Liver (tissue), 9 donors: ENCODE results near the gene CRISPLD2. TPM values are rescaled to one million over a fixed set of nuclear protein-coding genes. Genes with fewer than 3 reads are reported as not detected.

Experiments
- DNase-seq: peaks from one replicate; pipeline ENCODE4 v3.0.0-alpha.2; 2017; ENCODE audit warnings: low spot score
- H3K27ac ChIP-seq, 2 donors: one replicate each; pipeline ENCODE4 v1.7.0; 2013; ENCODE audit warnings: inconsistent platforms in 2 of 2, low read length in 2 of 2, control low read depth in 1 of 2, low read depth in 1 of 2, mild to moderate bottlenecking in 1 of 2
- H3K27me3 ChIP-seq, 4 donors: one replicate each; pipeline versions ENCODE4 v1.6.1 to v1.7.0; 2013; ENCODE audit warnings: low read length in 3 of 4, inconsistent platforms in 1 of 4, mild to moderate bottlenecking in 1 of 4, moderate library complexity in 1 of 4; ENCODE audit not compliant: control insufficient read depth in 4 of 4, insufficient read depth in 4 of 4
- H3K36me3 ChIP-seq, 4 donors: one replicate each; pipeline versions ENCODE4 v1.6.1 to v1.7.0; 2013; ENCODE audit warnings: low read length in 3 of 4, mild to moderate bottlenecking in 3 of 4, low read depth in 1 of 4, moderate library complexity in 1 of 4; ENCODE audit not compliant: control insufficient read depth in 4 of 4, insufficient read depth in 3 of 4
- H3K4me1 ChIP-seq, 4 donors: one replicate each; pipeline versions ENCODE4 v1.6.1 to v1.7.0; 2013; ENCODE audit warnings: low read length in 3 of 4, mild to moderate bottlenecking in 3 of 4, moderate library complexity in 1 of 4; ENCODE audit not compliant: control insufficient read depth in 4 of 4, insufficient read depth in 4 of 4
- H3K4me3 ChIP-seq, 3 donors: one replicate each; pipeline versions ENCODE4 v1.6.1 to v1.7.0; 2013; ENCODE audit warnings: low read length in 3 of 3, control low read depth in 1 of 3, low read depth in 1 of 3, mild to moderate bottlenecking in 1 of 3
- H3K9ac ChIP-seq, 2 donors: one replicate each; pipeline ENCODE4 v1.7.0; 2013; ENCODE audit warnings: low read length in 2 of 2, mild to moderate bottlenecking in 2 of 2, moderate library complexity in 2 of 2, control low read depth in 1 of 2, low read depth in 1 of 2
- H3K9me3 ChIP-seq, 4 donors: one replicate each; pipeline versions ENCODE4 v1.6.1 to v1.7.0; 2013; ENCODE audit warnings: low read length in 3 of 4; ENCODE audit not compliant: control insufficient read depth in 4 of 4
- ATF3 ChIP-seq: IDR thresholded peaks from 2 replicates; pipeline ENCODE4 v1.6.1; 2016; ENCODE audit warnings: antibody characterized with exemption
- CTCF ChIP-seq: fragments of 150-350 bp; IDR thresholded peaks from 2 replicates; pipeline ENCODE4 v1.5.1; 2017; ENCODE audit warnings: improper control_type of control experiment, low read depth, low read length; ENCODE audit not compliant: missing input control
- EGR1 ChIP-seq, 2 donors: IDR thresholded peaks; 2 replicates each; pipeline ENCODE4 v1.6.1; 2016 to 2018; ENCODE audit warnings: antibody characterized with exemption in 2 of 2, low read depth in 2 of 2
- FOXA1 ChIP-seq: IDR thresholded peaks from 2 replicates; pipeline ENCODE4 v1.6.1; 2016; ENCODE audit warnings: antibody characterized with exemption
- FOXA2 ChIP-seq: IDR thresholded peaks from 2 replicates; pipeline ENCODE4 v1.6.1; 2016; ENCODE audit warnings: antibody characterized with exemption
- GABPA ChIP-seq, 2 donors: IDR thresholded peaks in 1 of 2; conservative IDR thresholded peaks in 1 of 2; 2 replicates each; pipeline ENCODE4 v1.6.1; 2016; ENCODE audit warnings: antibody characterized with exemption in 2 of 2, mild to moderate bottlenecking in 1 of 2, moderate library complexity in 1 of 2
- HNF4A ChIP-seq, 2 donors: conservative IDR thresholded peaks; 2 replicates each; pipeline ENCODE4 v1.6.1; 2016; ENCODE audit warnings: antibody characterized with exemption in 2 of 2, mild to moderate bottlenecking in 2 of 2
- HNF4G ChIP-seq: IDR thresholded peaks from 2 replicates; pipeline ENCODE4 v1.6.1; 2016; ENCODE audit warnings: antibody characterized with exemption
- JUND ChIP-seq, 2 donors: IDR thresholded peaks; 2 replicates each; pipeline ENCODE4 v1.6.1; 2016; ENCODE audit warnings: antibody characterized with exemption in 2 of 2
- MAX ChIP-seq: IDR thresholded peaks from 2 replicates; pipeline ENCODE4 v1.6.1; 2016; ENCODE audit warnings: antibody characterized with exemption
- NR2F2 ChIP-seq: IDR thresholded peaks from 2 replicates; pipeline ENCODE4 v1.6.1; 2016; ENCODE audit warnings: antibody characterized with exemption
- RAD21 ChIP-seq, 2 donors: IDR thresholded peaks; 2 replicates each; pipeline ENCODE4 v1.6.1; 2016; ENCODE audit warnings: antibody characterized with exemption in 2 of 2, mild to moderate bottlenecking in 2 of 2
- REST ChIP-seq: IDR thresholded peaks from 2 replicates; pipeline ENCODE4 v1.6.1; 2016; ENCODE audit warnings: antibody characterized with exemption, mild to moderate bottlenecking
- RXRA ChIP-seq, 2 donors: IDR thresholded peaks; 2 replicates each; pipeline ENCODE4 v1.6.1; 2017 to 2018; ENCODE audit warnings: antibody characterized with exemption in 2 of 2, mild to moderate bottlenecking in 1 of 2
- SP1 ChIP-seq: IDR thresholded peaks from 2 replicates; pipeline ENCODE4 v1.6.1; 2018; ENCODE audit warnings: antibody characterized with exemption, mild to moderate bottlenecking
- TAF1 ChIP-seq: conservative IDR thresholded peaks from 2 replicates; pipeline ENCODE4 v1.6.1; 2016; ENCODE audit warnings: antibody characterized with exemption, mild to moderate bottlenecking
- YY1 ChIP-seq: IDR thresholded peaks from 2 replicates; pipeline ENCODE4 v1.6.1; 2016; ENCODE audit warnings: antibody characterized with exemption, mild to moderate bottlenecking
- ZBTB33 ChIP-seq: IDR thresholded peaks from 2 replicates; pipeline ENCODE4 v1.6.1; 2016; ENCODE audit warnings: antibody characterized with exemption
- WGBS: extraction: QIAGEN DNeasy Blood & Tissue Kit; methylation state at CpG from one replicate; pipeline ENCODE4 v1.1.7; 2013; 5-methylcytosine and 5-hydroxymethylcytosine counted together
- polyA plus RNA-seq, 2 donors: library from polyadenylated mRNA; stranded (reverse) in 1 of 2; unstranded in 1 of 2; fragments of 200-250 nt in 1 of 2; fragments of >200 nt in 1 of 2; fragmentation: Nextera tagmentation in 1 of 2; extraction: Ambion mirVana in 1 of 2; gene quantifications; one replicate each; pipeline versions ENCODE4 v1.2.1 to v1.2.3, GENCODE V29; 2013 to 2015
- total RNA-seq, 2 donors: library from RNA; depleted of rRNA; stranded (reverse); fragments of >200 nt; gene quantifications; one replicate each; pipeline ENCODE4 v1.2.3, GENCODE V29; 2014
- donor health status: healthy.
- donor health status: healthy.
- donor health status: healthy.
- donor health status: healthy.
- donor health status: healthy.

Gene CRISPLD2
- total and polyA plus RNA-seq, 4 donors, result 2.6 to 14.8 (median 4.1) TPM

- no peak for TF ChIP-seq JUND (IDR thresholded peaks at IDR 0.05)
- no peak for TF ChIP-seq REST
- TF ChIP-seq FOXA2, result no peak
- TF ChIP-seq YY1, result no peak
- no peak for TF ChIP-seq MAX
Measured at GRCh38 chr16:84786605-84787262, 33.1 kb upstream of the CRISPLD2 start (continued).

GRCh38 chr16:84787263-84787622 is 32.5 kb upstream of the CRISPLD2 start:
- Histone ChIP-seq H3K9ac (no peak overlapping the region), H3K4me1 (no peaks in the 10 kb centered on the region), H3K27me3 (no peaks in the 10 kb centered on the region), H3K4me3 (no peak overlapping the region), H3K9me3 (no peaks in the 10 kb centered on the region), H3K36me3 (no peaks in the 10 kb centered on the region), H3K27ac (no peak overlapping the region)
- no peak for DNase-seq
- WGBS, result 83% methylated on average over 5 of the region's 5 CpGs
- TF ChIP-seq FOXA1, result no peak
- TF ChIP-seq JUND (IDR thresholded peaks at IDR 0.05), result no peak
- no peak for TF ChIP-seq SP1
- TF ChIP-seq MAX, result no peak
- no peak for TF ChIP-seq NR2F2
- no peak for TF ChIP-seq REST
- no peak for TF ChIP-seq CTCF
- TF ChIP-seq RAD21 (IDR thresholded peaks at IDR 0.05), result no peak
- no peak for TF ChIP-seq YY1
- no peak for TF ChIP-seq GABPA (IDR thresholded peaks at IDR 0.05 in 1 of 2, conservative IDR thresholded peaks at IDR 0.05 in 1 of 2)
- no peak for TF ChIP-seq RXRA (IDR thresholded peaks at IDR 0.05)
- no peak for TF ChIP-seq ATF3
- TF ChIP-seq EGR1 (IDR thresholded peaks at IDR 0.05; ENCODE audit: low read depth in 2 of 2), result no peak
- no peak for TF ChIP-seq ZBTB33
- no peak for TF ChIP-seq HNF4A (conservative IDR thresholded peaks at IDR 0.05)
- no peak for TF ChIP-seq TAF1
- TF ChIP-seq FOXA2, result no peak
- no peak for TF ChIP-seq HNF4G
